ENCODE measurements around the gene LMAN2.
"Not testable (repeated sequence)": the region's sequence is repeated elsewhere in the genome, so short reads cannot be mapped to it uniquely, and the experiment has no call there.

LMAN2 gene

DNA sequence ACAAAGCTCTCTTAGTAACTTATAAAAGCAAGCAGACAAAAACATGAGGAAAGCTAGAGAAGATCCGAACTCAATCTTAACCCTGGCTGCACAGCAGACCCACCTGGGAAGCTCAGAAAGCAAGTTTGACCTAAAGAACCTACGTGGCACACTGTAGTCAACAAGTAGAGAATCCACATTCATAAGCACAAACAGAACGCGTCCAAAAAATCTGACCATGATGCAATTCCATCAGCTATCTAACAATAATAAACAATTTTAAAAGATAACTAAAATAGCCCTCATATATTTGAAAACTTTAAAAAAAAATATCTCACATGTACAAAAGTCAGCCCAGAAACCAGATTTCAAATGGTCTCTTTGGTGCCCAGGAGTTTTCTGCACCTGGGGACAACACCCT lies 4.6 kb downstream of the LMAN2 start:
- DNase-seq (ENCODE audit: low read depth in 2 of 2) = no peak

DNA sequence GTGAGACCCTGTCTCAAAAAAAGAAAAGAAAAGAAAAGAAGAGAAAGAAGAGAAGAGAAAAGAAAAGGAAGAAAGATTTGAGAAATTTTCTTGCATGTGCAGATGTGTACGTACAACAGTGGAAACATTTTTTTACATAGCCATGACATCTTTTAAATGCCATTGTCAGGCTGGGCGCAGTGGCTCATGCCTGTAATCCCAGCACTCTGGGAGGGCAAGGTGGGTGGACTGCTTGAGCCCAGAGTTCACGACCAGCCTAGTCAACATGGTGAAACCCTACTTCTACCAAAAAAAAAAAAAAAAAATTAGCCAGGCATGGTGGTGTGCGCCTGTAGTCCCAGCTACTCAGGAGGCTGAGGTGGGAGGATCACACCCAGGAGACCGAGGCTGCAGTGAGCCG lies 6.6 kb downstream of the LMAN2 start:
- no peak for DNase-seq (ENCODE audit: low read depth in 2 of 2)

DNA sequence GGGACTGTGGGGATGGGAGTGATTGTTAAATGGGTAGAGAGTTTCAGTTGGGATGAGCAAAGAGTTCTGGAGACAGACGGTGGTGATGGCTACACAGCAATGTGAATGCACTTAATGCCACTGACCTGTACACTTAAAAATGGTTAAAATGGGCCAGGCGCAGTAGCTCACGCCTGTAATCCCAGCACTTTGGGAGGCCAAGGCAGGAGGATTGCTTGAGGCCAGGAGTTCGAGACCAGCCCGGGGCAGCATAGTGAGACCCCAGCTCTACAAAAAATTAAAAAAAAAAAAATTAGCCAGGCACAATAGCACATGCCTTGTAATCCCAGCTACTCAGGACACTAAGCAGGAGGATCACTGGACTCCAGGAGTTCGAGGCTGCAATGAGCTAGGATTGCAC lies 7.7 kb downstream of the LMAN2 start:
- DNase-seq (ENCODE audit: low read depth in 2 of 2) = no peak

DNA sequence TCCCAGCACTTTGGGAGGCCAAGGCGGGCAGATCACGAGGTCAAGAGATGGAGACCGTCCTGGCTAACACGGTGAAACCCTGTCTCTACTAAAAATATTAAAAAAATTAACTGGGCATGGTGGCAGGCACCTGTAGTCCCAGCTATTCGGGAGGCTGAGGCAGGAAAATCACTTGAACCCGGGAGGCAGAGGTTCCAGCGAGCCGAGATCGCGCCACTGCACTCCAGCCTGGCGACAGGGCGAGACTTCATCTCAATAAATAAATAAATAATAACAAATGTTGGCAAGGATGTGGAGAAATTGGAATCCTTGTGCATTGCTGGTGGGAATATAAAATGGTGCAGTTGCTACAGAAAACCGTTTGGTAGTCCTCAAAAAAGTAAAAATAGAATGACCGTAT lies 8.5 kb downstream of the LMAN2 start:
- not testable (repeated sequence) for DNase-seq (ENCODE audit: low read depth in 2 of 2)

DNA sequence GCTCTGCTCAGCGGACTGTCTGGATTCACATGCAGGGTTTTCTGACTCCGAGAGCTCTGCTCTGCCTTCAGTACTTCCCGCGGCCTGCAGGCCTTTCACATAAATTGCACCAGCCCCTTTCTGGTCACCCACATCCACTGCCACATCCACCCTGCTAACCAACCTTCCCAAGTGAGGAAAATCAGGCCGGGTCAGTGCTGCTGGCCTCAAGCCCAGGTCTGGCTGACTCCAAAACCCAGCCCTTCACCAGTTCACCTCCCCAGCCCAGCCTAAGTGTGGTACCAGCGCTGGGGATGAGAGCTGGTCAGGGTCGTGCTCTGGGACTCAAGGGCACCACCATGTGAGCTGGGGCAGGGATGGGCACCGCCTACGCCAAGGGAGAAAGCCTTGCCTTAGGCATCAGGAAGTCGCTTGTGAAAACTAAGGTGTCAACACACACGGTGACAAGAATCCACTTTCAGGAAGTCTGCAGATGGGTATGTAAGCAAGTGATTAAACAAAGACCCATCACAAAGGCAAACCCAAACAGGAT lies 12.3 kb downstream of the LMAN2 start:
- DNase-seq (ENCODE audit: low read depth in 2 of 2) = no peak

DNA sequence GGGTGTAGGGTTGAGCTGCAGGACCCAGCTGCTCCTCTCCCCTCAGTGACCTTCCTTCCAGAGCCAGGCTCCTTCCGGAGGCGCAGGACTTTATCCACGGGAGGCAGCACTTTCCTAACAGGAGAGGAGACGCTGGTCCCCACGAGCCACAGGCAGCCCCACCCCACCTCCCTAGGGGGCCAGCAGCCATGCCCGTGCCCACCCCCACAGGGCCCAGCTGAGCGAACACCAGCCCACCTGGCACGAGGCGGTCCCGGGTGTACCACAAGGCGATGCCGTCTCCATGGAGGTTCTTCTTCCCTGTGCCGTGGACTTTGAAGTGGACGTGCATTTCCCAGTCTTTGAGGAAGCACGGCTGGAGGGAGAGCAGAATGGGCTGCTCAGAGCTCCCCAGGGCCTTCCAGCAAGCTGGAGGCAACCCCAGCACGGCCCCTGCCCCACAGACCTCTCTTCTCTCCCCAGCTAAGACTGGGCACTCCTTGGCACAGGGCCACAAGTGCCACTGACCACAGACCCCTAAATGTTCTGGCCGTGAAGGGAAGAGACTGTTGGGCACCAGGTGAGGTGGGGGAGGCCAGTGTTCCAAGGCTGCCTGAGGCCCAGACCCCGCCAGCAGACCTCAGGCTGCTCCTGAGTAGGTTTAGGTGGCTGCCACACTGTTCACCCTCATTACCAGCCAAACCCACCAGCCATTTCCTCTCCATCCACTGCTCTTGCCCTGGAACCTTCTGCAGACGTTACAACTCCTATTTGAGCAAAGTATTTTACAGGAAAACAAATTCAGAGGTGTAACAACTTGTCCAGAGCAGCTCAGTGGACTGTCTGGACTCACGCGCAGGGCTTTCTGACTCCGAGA lies 13.0 kb downstream of the LMAN2 start:
- DNase-seq (ENCODE audit: low read depth in 2 of 2) = no peak

DNA sequence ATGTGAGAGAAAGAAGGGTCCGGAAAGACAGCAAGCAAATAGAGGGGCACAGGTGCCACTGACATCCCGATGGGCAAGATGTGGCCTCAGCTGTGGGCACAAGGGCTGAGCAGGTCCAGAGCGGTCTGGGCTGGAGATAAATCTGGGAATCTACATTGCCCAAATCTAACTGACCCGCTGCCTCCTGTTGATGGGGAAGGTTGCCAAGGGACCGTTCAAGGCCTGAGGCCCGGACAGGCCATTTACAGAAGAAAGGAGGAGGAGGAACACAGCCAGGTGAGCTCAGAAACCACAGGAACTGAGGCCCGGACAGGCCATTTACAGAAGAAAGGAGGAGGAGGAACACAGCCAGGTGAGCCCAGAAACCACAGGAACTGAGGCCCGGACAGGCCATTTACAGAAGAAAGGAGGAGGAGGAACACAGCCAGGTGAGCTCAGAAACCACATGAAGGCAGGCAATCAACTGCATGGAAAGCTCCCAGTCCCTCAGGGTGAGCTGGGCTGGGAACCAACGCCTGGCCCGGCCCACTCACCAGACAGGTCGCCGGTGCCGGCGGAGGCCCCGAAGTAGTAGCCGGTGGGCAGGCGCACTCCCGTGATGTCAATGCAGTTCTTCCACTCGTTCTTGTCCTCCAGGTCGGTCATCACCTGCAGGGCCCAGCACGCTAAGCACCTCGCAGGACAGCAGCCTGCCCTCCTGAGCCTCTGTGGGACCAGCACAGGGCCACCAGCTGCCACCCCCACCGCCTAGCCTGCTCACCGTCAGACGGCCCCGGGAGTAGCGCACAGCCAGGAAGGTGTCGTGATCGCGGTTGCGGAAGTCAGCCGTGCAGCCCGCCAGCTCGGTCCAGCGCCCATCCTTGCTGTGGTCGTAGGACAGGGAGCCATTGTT lies 14.6 kb downstream of the LMAN2 start:
- no peak for DNase-seq (ENCODE audit: low read depth in 2 of 2)

DNA sequence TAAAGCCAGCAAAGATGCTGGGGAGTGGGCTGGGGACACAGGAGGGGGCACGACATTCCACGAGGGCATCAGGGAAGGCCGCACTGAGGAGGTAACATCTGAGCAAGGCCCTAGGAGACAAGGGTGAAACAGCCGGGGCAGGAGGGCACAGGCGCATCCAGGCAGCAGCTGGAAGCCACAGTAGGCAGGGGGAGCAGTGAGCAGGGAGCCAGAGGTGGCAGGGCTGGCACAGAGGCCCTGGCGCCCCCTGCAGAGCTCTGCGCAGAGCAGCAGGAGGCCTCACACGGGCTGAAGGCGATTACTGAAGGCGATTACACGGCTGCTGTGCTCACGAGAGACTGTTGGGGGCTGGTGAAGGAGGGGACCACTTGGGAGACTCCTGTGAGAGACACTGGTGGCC lies 15.4 kb downstream of the LMAN2 start:
- no peak for DNase-seq (ENCODE audit: low read depth in 2 of 2)

DNA sequence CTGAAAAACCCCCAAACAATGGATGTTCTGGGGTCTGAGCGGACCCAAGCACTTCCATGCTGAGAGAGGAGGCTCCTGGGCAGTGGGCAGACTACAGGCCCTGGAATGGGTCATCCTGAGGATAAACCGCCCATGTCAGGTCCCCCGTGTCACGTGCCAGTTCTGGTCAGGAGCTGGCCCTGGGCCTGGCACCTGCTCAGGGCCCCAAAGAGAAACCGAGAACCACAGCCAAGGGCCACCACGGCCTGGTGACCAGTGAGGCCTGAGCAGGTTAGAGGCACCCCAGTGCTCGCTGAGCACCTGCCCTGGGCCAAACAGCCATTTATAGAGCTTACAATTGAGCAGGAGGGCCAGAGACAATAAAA lies 15.8 kb downstream of the LMAN2 start:
- DNase-seq (ENCODE audit: low read depth in 2 of 2) = no peak

DNA sequence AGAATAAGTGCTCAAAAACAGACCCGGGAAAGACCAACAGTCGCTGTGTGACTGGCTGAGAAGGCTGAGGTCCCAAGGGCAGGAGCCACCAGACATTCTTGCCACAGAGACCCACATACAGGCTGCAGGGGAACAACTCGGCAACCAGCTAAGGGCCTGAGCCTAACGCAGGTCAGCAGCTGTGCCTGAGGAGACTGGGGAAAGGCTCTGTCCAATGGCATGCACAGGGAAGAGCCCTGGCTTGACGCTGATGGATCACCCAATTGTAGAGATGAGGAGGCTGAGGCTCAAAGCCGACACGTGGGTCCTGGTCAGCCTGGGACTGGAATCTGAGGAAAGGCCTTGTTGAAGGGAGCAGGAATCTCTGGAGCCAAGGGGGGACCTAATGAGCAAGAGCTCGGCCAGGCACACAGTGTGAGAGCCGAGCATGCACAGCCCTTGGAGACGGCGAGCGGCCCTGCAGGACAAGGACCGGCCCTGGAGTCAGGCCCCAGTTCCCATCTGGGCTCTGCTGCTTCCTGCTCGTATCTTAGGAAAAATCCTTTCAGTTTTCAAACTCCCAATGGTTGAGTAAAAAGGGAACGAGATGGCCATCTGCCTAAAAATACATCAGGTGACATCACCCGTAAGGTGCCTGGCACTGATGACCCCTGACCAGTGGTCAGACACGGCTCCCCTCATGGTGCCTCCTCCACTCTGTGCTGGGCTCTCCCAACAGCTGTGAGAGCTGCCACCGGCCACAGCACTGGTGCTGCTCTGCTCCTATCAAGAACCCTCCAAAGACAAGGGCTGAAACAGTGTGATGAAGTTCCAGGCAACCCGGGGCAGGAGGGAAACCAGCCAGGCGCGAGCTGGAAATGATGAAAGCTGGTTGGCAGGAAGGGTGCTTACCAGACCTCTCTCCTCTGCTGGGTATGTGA lies 16.4 kb downstream of the LMAN2 start:
- no peak for DNase-seq (ENCODE audit: low read depth in 2 of 2)

DNA sequence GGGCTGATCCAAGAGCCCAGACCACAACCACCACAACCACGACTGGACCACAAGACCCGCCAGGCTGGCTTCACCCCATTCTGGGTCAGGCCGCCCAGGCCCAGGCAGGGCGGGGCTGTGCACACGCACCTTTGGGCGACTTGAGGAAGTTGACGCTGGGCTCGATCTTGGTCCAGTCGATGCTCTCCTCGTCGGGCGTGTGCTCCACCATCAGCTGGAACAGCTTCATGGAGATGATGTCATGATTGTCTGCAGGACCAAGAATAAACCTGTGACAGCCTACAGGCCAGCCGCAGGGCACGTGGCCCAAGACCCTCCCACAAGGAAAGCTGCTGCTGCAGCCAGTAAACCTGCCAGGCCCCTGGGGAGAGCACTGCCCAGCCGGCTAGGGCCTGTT lies 17.3 kb downstream of the LMAN2 start:
- DNase-seq (ENCODE audit: low read depth in 2 of 2) = no peak

DNA sequence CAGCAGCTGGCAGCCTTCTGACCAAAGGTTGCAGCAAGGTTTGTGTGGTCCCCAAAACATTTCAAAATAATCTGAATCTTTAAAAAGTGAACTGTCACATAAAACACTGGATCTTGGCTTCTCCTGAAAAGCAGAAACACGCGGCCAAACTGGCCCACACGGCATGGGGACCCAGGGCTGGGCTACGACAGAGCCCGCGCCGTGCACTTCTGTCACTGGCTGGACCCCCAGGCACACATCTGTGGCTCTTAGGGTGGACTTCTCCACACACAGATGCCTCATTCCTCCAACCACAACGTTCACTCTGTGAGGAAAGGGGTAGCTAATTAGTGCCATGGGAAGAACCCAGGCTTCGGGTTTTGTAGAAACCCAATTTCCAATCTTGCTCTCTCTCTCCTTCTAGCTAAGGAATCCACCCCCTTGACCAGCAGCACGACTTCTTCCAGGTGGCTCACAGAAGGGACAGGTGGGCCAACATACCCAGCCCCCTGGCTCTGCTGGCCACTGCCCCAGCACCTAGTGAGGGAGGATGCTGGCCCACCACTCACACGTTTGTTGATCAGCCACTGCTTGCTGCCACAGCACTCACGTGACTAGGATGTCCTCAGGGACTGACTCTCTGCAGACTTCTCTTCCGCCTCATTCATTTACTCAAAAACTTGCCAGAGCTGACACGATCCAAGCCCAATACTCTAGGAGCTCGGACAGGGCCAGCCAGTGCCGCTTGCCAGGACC lies 17.9 kb downstream of the LMAN2 start:
- DNase-seq (ENCODE audit: low read depth in 2 of 2) = no peak

DNA sequence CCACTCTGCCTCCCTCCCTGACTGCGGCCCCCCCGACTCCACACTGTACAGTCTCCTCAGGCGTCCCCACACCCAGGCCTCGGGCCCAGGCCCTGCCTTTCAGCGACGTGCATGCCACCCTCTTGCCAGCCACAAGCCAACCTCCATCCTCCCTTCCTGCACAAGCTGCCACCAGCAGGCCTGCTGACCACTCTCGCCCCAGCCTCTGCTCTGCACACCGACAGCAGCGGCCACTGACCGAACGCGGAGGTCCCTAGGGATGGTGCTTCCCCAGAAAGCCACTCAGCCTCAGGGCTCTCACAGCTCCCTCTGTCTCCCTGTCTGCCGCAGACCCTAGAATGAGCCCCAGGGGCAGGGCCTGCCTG lies 18.6 kb downstream of the LMAN2 start:
- DNase-seq (ENCODE audit: low read depth in 2 of 2) = no peak

DNA sequence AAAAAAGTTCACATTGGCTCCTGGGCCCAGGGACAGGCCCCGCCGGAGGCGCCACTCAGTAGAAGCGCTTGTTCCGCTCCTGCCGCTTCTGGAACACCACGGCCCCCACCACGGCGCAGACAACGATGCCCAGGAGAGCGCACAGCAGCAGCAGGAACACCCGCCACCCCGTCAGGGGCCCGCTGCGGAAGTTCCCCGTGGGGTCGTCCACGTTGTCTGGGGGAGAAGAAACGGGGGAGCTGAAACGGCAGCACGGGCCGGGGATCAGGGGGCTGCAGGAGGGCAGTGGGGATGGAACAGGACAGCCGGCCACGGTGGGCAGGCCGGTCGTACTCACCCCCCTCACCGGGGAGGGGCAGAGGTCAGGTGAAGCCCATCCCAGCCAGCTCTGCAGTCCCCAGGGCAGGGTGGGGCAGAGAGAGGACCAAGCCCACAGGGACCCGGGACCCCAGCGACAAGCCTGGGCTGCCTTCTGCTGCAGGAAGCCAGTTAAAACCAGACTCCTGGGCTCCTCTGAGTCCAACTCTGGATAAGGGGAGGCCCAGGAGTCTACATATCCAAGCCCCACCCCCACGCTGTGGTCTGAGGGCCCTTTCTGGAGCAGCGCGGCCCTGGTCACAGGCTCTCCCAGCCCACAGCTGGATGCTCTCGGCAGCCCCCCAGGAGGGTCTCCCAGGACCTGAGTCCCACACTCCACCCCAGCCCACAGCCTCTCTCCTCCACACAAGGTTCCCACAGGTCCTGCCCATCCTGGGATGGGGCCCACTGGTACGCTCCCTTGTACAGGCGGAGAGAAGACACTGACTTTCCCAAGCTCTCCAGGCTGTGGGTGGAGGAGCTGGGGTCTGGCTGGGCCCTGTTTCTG lies 19.2 kb downstream of the LMAN2 start:
- DNase-seq (ENCODE audit: low read depth in 2 of 2) = no peak

DNA sequence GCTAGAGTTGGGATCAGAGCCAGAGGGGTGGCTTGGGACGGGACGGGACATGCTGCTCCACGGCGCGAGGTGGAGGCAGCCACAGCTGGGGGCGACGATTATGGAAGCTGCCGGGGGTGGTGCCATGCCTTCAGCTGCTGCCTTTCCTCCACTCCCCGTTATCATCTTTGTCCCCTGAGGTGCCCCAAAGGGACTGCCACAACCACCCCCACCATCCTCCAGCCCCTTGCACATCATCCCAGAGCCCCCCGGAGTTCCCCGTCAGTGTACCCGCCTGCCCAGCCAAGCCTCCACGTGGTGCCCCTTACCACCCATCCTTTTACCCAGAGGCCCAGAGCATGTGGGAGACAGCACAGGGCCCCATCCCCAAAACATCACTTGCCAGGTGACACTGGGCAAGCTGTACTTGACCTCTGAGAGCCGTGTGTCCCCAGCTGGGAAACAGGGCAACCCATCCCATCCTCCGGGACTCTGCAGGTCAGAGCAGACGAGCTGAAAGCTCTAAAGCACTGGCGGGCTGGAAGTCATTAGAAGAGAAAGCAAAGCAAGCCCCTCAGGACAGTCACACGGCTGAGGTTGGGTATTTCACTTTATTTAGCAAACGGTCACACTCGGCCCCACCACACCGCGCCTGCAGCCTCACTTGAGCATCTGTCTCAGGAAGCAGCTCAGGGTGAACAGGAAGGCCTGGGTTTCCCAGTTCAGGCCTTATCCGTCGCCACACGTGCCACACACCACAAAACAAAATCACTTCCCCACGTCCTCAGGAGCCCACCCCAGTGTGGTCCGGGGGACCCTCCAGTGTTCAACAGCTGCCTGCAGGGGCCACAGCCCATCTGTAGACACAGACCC lies 20.3 kb downstream of the LMAN2 start:
- no peak for DNase-seq (ENCODE audit: low read depth in 2 of 2)

DNA sequence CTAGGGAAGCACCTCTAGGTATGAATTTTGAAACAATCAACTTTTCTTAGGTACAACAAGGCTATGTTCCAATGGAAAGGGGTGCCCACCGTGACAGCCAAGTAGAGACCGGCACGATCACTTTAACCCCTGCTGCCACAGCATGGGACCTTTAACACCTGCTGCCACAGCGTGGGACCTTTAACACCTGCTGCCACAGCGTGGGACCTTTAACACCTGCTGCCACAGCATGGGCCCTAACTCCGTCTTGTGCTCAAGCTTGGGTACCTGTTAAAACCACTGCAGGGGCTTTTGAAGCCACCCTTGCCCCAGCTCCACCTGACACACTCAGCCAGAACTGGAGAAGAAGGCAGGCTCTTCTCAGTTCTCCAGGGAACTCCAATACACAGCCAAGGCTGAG lies 21.6 kb downstream of the LMAN2 start:
- no peak for DNase-seq (ENCODE audit: low read depth in 2 of 2)

DNA sequence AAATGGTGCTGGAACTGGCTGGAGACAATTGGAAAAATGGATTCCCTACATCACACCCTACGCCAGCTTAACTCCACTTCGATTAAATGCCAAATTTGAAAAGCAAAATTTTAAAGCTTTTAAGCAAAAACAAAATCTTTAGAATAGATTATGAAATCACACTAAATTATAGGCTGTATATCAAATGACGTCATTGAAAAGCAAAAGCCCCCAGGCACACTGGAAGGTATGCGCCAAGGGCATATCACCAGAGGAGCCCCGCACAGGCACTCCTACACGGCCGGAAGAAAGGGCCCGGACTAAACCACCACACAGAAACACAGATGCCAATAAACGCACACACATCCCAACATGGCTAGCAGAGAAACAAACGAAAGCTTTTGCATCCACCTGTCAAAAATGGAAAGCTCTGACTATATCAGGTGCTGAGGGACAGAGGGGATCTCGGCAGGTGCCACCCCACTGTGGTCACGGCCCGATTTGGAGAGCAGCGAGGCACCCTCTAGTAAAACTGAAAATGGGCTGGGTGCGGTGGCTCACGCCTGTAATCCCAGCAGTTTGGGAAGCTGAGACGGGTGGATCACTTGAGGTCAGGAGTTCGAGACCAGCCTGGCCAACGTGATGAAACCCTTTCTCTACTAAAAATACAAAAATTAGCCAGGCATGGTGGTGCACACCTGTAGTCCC lies 22.8 kb downstream of the LMAN2 start:
- DNase-seq (ENCODE audit: low read depth in 2 of 2) = no peak

Data from stimulated activated CD4-positive, alpha-beta T cell treated with anti-CD3 and anti-CD28 coated beads, Interleukin-1b, Interleukin-23, amount 100 ng/mL, for 4 hours (primary cell).